ENCODE data around the gene KHDC1. TPM values are rescaled to one million over a fixed set of nuclear protein-coding genes. Genes with fewer than 3 reads are reported as not detected.

Gene KHDC1, protein sequence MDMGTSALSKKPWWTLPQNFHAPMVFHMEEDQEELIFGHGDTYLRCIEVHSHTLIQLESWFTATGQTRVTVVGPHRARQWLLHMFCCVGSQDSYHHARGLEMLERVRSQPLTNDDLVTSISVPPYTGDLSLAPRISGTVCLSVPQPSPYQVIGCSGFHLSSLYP
- 2.2 to 4.0 TPM (median 3.5 TPM) in 5 replicates for total RNA-seq (2022; extraction: Qiagen RNA extraction; ENCODE audit: low read depth)

DNA sequence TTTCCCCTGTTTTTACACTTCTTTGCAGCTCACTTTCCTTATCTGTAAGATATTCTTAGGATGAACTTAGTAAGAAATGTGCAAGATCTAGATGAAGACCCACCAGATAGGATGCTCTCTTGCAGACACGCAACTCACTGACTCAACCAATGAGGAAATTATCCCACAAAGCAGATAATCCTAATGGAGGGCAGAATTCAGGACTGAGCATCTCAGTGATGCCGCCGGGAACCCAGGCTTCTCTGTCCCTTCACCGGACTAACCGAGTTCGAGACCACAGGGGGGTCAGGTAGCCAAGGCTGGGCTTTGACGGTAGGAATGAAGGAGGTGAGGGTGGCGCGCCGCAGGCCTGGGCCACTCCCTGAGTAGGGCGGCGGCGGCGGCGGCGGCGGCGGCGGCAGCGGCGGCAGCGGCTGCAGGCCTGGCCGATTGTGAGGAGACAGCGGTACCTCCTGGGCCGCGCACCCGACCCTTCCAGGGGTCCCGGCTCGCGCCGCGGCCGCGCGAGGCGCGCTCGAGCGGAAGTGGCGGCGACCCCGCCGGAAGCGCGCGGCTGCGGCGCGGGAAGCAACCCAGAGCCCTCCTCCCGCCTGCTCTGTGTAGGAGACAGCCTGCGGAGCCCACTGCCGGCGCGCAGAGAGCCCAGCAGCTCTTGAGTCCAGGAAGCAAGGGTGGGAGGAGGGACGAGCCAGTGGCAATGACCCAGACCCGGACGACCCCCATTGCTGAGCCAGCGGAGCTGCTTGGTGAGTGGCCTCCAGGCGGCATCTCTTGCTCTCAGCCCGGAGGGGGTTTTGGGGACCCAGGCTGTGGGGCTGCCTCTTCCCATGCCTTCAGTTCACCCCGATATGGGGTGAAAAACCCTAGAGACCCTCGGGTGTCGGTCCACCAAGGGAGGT is at the start of gene KHDC1:
Gene KHDC1, minus strand, starts transcription at position 526 of the 899 bp plus-strand sequence. CDS start 20,679 bp downstream, outside the sequence.

GRCh38 chr6:73225396-73225795 is 37.6 kb downstream of the KHDC1 start, which contains the start of gene KHDC1L:
Gene KHDC1L, minus strand, starts transcription at chr6:73225496. Its CDS starts 88 bp downstream, at chr6:73225408.

Other genes starting within 250 kb of the KHDC1 start
- 0.25 to 0.51 TPM (median 0.39 TPM) in 4 of 5 replicates, not detected in the other for gene KHDC1L, start 37.7 kb downstream of the KHDC1 start, total RNA-seq (2022; extraction: Qiagen RNA extraction; ENCODE audit: low read depth)
- gene DPPA5, start 91.1 kb upstream of the KHDC1 start, total RNA-seq (2022; extraction: Qiagen RNA extraction; ENCODE audit: low read depth), result not detected in 5 replicates
- gene KHDC3L, start 99.5 kb upstream of the KHDC1 start, total RNA-seq (2022; extraction: Qiagen RNA extraction; ENCODE audit: low read depth), result not detected in 5 replicates
- not detected in 5 replicates for gene OOEP, start 106.7 kb upstream of the KHDC1 start, total RNA-seq (2022; extraction: Qiagen RNA extraction; ENCODE audit: low read depth)
- not detected in 5 replicates for gene DDX43, start 131.6 kb upstream of the KHDC1 start, total RNA-seq (2022; extraction: Qiagen RNA extraction; ENCODE audit: low read depth)
- gene CGAS, start 189.1 kb upstream of the KHDC1 start, total RNA-seq (2022; extraction: Qiagen RNA extraction; ENCODE audit: low read depth), result 4.8 to 5.6 TPM (median 5.2 TPM) in 5 replicates
- 9.8 to 12.1 TPM (median 10.8 TPM) in 5 replicates for gene MTO1, start 198.5 kb upstream of the KHDC1 start, total RNA-seq (2022; extraction: Qiagen RNA extraction; ENCODE audit: low read depth)

Data from A549 treated with RU486 at 1 μM for 4 hours (cell line).